Activated T-cell treated with anti-CD3 and anti-CD28 coated beads, Interleukin-2, amount 50 U/mL, for 48 hours (primary cell): ENCODE data around the gene RETREG1.
"Not testable (repeated sequence)": the region's sequence is repeated elsewhere in the genome, so short reads cannot be mapped to it uniquely, and the experiment has no call there.

ENCODE experiments used
- DNase-seq, 2 experiments: peaks; one replicate each; pipeline ENCODE4 v3.0.0-alpha.2; 2020

RETREG1 gene, protein sequence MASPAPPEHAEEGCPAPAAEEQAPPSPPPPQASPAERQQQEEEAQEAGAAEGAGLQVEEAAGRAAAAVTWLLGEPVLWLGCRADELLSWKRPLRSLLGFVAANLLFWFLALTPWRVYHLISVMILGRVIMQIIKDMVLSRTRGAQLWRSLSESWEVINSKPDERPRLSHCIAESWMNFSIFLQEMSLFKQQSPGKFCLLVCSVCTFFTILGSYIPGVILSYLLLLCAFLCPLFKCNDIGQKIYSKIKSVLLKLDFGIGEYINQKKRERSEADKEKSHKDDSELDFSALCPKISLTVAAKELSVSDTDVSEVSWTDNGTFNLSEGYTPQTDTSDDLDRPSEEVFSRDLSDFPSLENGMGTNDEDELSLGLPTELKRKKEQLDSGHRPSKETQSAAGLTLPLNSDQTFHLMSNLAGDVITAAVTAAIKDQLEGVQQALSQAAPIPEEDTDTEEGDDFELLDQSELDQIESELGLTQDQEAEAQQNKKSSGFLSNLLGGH

DNA sequence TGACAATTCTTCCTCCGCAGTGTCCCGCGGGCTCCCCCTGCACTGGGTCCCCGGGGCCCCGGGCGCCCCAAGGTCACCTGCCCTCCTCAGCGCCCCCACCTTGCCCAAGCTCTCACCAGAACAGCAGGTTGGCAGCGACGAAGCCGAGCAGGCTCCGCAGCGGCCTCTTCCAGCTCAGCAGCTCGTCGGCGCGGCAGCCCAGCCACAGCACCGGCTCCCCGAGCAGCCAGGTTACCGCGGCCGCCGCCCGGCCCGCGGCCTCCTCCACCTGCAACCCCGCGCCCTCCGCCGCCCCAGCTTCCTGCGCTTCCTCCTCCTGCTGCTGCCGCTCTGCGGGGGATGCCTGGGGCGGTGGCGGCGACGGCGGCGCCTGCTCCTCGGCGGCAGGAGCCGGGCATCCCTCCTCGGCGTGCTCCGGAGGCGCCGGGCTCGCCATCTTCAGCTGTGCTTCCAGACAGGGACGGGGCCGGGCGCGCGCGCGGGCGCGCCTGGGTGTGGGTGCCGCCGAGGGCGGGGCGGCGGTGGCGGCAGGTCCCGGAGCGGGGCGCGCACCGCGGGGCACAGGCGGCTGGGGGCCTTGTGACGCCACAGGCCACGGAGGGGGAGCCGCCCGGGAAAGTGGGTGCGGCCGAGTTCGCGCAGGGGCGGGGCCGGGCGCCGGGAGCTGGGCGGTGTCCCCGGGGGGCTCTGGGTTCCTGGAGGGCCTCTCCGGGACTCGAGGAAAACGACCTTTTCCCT lies at the start of gene RETREG1:
RETREG1 (minus strand) TSS at position 462 of the 738 bp plus-strand sequence; CDS start at position 436, 26 bp downstream.
- peak; percentile 82 to 88 for DNase-seq

DNA sequence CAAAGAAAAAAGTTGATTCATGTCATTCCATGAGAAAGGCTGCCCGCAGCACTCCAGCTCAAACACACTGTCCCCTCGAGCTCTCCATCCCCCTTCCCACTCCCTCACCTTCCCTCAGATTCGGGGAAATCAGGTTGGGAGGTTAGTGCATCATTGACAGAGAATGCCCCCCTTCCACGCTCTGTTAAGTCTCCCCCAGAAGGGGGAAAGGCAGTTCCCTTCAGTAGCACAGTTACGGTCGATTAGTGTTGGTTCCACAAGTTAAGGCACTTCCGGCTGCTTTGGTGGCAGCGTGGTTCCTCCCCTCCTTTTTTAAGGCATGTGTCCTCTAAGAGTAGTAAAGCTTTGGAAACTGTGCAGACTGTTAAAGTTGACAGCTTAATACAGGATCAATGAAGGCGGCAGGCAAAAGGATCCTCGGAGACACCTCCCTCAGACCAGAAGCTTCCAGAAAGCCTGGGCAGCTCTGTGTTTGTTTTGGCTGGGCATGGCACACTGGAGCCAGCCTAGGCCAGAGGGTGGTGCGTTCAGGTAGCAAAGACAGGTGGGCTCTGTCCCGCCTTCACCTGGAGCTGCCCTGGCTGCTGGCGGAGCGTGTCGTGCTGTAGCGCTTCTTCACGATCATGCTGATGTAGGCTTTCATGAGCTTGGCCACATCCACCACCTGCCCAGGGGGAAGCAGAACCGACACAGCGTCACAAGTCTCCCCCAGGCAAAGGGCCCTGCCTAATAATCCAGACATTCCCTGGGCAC lies 49.5 kb upstream of the RETREG1 start:
- no peak for DNase-seq

DNA sequence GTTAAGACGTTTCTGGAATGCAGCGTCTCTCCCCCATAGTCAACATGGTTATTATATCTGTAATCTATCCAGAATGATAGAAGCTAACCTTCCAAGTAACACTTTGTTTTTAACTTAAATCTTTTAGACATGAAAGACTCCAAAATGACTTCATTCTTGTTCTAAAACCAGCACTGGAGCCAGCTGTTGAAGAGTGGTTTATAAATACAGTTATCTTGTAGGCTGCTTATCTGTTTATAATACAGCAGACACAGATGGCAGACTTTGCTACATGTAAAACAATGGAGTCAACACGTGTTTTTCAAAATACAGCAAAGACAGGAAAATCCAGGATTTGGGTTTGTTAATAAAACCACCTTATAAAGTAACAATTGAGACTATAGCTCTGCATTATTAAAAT lies 48.8 kb upstream of the RETREG1 start:
- DNase-seq: no peak

DNA sequence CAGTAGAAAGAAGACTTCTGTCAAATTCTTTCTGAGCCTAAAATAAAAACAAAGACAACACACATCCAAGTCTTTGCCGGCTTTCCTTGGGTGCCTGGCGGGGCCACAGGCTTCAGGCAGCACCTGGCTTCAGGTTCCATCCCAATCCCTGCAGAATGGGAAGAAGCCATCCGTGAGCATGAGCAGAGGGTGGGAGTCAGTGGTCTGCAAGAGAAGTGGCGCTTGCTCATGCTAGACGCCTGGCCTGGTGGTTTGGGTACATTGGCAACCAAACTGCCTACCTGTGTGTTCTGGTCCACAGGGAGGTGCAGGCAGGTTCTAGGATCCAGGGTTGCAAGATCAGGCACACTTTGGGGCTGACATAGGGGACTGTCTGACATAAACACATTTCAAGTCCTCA lies 47.6 kb upstream of the RETREG1 start:
- no peak for DNase-seq

DNA sequence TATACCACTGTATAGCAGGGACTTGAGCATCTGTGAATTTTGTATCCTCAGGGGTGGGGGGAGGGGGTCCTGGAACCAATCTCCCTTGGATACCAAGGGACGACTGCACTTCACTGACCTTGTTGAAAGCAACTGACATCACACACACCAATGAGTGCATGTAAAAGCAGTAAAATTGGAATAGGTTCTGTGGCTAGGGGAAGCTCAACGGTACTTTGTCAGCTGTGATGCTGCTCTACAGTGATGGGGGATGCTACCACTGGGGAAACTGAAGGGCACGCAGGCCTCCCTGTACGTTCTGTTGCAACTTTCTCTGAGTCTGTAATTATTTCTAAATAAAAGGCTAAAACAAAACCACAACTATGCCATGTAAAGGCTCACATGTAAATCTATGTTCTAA lies 47.0 kb upstream of the RETREG1 start:
- DNase-seq: no peak

DNA sequence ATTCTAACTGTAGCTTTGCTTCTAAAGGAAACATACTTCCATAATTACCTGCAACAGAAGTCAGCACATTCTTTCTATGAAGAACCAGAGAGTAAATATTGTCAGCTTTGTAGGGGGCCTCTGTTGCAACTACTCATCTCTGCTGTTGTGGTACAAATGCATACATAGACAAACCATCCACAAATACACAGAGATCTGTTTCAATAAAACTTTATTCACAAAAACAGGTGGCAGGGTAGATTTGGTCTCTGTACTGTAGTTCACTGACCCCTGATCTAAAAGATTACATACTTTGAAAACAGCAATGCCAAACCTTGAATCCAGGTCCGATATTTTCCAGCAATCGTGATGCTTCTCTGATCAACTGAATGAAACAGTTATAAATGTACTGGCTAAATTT lies 44.9 kb upstream of the RETREG1 start:
- DNase-seq: no peak

DNA sequence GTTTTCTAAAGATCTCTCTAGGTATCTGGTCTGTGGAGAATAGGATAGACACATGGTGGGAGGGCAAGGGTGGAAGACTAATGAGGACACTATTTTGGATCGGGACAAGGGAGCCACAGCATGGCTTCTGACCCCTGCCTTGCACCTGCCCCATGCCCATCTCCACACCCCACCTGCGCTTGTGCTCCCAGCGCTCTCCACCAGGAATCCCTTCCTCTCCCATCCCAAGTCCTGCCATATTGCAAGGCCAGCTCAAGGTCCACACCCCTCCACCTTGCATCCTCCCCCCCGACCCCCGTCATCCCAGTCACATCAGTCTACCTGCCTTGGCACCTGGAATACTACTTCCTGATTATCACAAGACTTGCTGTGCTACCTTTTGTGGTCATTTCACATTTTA lies 44.2 kb upstream of the RETREG1 start:
- DNase-seq: no peak

DNA sequence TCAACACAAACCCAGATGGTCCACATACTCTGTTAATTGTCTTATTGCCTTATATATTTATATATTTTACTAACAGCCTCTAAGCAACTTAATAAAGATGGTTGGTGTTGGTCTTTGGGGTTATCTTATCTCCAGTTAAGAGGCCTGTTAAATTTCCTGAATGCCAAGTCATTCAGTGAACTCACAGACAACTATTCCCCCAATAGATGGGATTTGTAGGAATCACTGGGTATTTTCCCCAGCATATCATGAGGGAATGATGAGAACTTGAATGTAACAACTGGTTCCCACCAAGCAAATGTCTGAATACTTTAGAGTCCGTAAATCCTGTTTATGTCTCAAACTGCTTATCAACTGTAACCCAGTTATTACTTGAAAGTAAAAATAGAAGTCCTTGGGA lies 42.7 kb upstream of the RETREG1 start:
- no peak for DNase-seq

DNA sequence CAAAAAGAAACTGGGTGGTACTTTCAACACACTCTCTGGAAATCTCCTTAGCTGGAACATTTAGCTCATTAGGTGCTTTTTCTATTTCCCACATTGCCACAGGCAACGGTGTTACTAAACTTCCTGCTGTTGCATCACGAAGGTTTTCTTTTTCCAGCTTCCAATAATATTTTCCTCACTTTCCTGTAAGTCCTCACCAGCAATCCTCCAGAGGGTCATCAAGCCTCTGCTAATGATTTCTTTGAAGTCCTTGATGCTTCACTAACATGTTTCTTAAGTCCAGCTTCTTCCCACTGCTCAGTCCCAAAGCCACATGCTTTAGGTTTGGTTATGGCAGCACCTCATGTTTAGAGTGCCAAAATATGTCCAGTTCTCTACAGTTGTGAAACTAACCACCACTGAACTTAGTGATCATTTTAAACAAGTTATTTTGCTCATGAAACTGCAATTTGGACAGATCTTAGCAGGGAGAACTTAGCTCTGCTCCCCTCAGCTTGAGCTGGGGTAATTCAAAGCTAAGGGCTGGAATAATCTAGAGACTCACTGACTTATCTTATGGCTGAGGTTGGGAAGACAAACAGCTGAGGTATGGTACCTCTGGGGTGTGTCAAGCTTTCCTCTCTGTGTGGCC lies 39.9 kb upstream of the RETREG1 start:
- DNase-seq: no peak

DNA sequence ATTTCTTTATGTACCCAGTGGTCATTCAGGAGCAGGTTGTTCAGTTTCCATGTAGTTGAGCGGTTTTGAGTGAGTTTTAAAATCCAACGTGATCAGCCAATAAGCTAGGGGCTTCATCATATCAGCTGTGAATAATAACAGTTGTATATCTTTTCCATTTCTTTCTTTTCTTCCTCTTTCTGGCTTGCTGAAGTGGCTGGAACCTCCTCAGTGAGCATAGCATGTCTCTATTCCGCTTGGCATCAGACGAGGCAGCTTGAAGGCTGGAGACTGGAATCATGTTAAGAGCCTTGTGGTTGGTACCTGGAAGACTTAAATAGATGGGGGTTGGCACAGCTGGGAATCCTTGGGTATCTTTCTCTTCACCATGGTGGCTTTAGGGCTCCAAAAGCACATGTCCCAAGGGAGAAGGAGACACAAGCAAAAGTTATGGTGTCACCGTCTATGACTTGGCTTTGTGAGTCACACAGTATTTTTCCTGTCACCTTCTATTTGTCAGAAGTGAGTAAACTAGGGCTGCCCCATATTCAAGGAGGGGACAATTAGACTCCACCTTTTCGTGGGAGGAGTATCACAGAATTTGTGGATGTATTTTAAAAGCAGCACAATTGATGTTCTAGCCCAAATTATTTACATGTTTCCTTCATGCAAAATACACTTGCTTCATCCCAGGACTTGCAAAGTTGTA lies 38.0 kb upstream of the RETREG1 start:
- no peak for DNase-seq

DNA sequence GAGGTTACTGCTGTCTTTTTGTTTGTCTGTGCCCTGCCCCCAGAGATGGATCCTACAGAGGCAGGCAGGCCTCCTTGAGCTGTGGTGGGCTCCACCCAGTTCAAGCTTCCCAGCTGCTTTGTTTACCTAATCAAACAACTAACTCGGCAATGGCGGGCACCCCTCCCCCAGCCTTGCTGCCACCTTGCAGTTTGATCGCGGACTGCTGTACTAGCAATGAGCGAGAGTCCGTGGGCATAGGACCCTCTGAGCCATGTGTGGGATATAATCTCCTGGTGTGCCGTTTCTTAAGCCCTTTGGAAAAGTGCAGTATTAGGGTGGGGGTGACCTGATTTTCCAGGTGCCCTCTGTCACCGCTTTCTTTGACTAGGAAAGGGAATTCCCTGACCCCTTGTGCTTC lies 31.9 kb upstream of the RETREG1 start:
- DNase-seq: not testable (repeated sequence)

DNA sequence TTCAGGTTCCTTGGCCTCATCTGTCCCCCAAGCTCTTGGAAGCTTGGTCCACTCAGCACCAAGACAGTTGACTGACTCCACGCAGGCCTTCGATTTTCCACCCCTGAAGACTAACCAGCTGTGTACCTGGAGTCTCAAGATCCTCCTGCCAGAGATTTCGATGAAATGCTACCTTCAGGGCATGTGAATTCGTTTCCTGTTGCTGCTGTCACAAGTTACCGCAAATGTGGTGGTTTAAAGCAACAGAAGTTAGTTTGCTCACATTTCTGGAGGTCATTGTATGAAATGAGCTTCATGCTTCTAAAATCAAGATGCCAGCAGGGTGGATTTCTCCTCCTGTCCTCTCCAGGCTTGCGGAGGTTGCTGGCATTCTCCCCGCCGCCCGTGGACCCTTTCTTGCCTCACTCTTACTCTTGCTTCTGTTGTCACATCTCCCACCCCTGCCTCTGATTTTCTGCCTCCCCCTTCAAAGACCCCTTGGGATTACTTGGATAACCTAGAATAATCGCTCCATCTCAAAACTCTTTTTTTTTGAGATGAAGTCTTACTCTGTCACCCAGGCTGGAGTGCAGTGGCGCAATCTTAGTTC lies 27.6 kb upstream of the RETREG1 start:
- DNase-seq: no peak

DNA sequence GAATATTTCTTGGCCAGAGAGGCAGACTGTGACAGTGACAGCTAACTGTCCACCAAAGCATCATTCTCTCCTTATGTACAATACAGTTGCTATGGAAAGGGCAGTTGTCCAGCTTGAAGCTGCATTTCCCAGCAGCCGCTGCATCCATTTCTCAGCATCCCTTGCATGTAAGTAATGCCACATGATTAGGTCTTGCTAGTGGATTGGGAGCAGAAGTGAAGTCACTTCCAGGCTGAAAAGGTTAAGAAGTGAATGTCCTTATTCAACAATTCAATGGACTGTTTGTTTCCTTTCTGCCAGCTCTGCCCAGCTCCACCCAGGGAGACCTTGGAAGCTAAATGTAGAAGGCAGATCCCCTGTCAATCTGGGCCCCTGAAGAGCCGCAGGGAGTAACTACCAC lies 26.1 kb upstream of the RETREG1 start:
- DNase-seq: no peak

DNA sequence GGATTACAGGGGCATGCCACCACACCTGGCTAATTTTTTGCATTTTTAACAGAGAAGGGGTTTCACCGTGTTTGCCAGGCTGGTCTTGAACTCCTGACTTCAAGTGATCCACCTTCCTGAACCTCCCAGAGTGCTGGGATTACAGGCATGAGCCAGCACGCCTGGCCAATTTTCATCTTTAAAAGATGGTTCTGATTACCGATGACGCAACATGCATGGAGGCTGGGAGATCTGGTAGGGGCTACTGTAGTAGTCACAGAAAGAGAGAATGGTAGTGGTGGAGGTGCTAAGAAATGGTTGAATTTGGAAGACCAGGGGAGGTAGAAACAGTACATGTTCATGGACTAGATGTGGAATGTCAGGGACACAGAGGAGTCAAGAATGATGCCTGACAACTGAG lies 22.4 kb upstream of the RETREG1 start:
- DNase-seq: no peak

DNA sequence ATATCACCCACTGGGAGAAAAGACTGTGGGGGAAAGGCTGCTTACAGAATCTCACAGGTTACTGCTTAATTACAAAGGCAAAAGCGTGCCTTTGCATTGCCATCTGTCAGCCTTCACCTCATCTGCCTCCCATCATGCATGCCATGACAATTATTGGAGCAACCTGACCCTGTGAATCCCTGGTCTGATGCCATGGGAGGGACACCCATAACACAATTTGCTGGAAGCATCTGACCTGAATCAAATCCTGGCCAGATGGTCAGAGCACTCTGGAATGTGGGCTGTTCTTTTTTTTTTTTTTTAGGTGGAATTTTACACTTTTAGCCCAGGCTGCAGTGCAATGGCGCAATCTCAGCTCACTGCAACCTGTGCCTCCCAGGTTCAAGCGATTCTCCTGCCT lies 11.6 kb upstream of the RETREG1 start:
- DNase-seq: no peak

DNA sequence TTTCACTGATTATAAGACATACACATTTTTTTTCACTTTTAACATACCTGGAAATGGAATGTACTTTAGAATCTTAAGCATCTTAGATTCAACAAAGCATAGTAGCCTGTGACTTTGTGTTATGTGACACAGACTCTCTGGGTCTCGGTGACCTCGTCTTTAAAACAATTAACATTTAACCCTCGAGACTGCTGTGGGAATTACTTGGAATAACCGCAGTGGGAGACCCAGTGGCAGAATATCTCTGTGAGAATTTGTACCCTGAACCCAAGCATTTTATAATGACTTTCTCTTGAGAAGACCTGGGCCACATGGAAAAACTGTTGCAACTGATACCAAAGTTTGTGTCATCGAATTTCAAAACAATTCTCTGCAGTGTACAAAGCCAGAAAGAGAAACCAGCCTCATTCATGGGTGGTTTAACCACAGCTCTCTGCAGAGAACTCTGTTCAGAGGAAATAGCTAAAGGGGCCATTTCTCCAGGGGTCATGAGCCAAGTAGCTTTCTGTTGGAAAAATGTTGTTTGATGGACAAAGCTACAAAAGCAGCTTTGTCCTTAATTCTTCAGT lies 10.0 kb upstream of the RETREG1 start:
- peak; percentile 42 to 44 for DNase-seq

DNA sequence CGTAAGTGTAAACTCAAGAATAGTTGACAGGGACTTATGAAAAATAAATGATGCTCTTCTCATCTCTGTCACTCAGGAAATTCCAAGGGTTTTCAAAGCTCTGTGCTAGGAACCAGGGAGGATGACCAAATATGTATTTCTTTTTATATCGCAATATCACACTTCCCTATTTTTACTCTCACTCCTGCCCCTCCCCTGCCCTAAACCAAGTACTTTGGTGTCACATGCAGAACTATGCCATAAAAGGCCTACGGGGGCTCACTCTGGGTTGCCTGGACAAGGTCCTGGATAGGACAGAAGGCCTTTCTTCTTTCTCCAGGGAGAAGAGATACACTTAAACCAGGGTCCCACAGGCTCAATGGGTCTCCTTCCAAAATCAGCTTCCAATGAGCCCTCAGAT lies 8.3 kb upstream of the RETREG1 start:
- no peak for DNase-seq

DNA sequence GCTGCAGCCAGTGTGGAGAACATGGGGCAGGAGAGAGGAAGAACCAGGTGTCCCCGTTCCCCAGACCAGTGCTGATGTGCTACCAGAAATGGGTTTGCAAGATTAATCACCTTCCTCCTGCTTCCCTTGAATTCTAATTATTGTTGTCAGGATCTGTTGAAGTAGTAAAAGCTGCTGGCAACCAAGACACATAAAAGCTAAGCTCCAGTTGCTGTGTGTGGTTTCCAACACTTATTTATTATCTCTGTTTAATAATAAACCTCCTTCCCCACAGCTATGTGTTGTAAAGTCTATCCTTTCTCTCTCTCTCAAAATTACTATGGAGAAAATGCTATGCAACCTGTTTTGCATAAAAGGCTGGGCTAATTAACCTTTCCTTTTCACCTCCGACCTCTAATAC lies 2.3 kb upstream of the RETREG1 start:
- DNase-seq: no peak

DNA sequence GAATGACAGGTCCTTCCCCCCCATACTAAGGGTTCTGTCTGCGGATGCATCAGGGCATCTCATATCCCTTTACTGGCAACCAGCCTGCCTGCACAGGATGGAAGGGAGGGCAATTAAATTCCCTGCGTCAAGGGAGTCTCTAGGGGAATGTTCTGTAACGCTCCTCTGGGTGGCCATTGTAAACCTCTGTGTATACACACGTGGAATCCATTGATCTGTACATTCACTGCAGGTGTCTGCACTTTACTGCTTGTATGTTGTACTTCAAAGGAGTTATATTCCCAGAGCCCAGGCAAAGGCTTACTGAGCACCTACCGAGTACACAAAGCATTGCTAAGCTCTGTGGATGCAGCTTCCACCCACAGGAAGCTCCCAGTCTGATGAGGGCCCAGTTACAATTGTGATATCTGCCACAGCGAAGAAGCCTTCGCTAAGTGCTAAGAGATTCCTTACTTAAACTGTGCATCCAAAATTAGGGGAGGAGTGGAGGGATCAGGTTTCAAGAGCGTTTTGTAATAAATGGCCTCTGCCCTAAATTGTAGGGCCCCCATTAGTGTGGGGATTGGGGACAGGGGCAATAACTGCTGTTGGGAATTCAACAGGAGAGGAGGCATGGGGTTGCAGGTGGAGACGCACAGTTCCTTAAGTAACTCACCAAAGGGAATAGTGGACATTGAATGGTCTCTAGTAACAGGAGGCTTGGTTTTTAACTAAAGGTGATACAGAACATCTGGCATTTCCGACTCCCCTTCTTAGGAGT lies 1.5 kb upstream of the RETREG1 start:
- DNase-seq: no peak

DNA sequence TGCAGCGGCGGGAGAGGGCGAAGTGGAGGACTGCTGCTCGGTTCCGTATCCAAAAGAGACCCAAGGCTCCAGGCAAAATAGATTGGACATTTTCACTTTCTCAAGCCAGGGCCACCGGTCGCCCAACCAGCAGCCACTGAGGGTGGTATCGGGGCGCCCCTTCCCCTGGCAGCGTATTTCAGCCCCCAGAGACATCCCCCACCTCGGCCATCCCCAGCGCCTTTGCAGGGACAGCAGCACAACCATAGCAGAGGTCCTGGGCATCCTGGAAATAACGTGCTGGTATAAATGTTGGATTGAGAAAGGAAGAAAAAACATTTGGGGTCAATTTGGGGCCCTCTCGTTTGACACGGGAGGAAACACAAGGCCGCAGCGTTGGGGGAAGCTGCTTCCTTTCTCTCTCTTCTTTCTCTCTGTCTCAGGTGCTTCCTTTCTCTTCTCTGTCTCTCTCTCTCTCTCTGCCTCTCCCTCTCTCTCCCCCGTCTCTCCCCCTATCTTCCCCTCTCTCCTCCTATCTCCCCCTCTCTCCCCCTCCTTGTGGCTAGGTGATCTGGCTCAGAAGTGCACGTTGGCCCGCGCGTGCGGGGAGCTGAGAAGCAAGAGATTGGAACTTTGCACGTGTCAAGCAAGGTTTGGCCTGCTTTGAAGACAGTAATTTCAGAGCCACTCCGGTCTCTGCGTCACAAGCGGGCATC lies 624 bp upstream of the RETREG1 start:
- peak; percentile 63 to 64 for DNase-seq
